Sigmoid colon (tissue), 7 donors: ENCODE measurements around the gene CDK14. TPM values are rescaled to one million over a fixed set of nuclear protein-coding genes. Genes with fewer than 3 reads are reported as not detected.

Experiments
- DNase-seq: peaks from one replicate; pipeline ENCODE4 v3.0.0-alpha.2; 2019
- H3K27ac ChIP-seq, 4 donors: fragments of 200-600 bp; sonication (generic); one replicate each; pipeline ENCODE4 v1.5.1; 2016 to 2019; ENCODE audit warnings: mild to moderate bottlenecking in 1 of 4
- H3K27me3 ChIP-seq, 3 donors: fragments of 200-600 bp; sonication (generic); one replicate each; pipeline ENCODE4 v1.5.1; 2019; ENCODE audit warnings: mild to moderate bottlenecking in 1 of 3
- H3K36me3 ChIP-seq, 4 donors: fragments of 200-600 bp; sonication (generic); one replicate each; pipeline ENCODE4 v1.5.1; 2016 to 2019
- H3K4me1 ChIP-seq, 4 donors: fragments of 200-600 bp; sonication (generic); one replicate each; pipeline ENCODE4 v1.5.1; 2017 to 2019
- H3K4me3 ChIP-seq, 4 donors: fragments of 200-600 bp; sonication (generic); one replicate each; pipeline ENCODE4 v1.5.1; 2017 to 2019; ENCODE audit warnings: mild to moderate bottlenecking in 2 of 4, moderate library complexity in 1 of 4
- H3K9me3 ChIP-seq, 4 donors: fragments of 200-600 bp in 3 of 4; sonication (generic) in 3 of 4; one replicate each; pipeline versions ENCODE4 v1.5.1 to v1.6.1; 2013 to 2019
- EP300 ChIP-seq, 4 donors: sonication (generic); formaldehyde crosslinking; IDR thresholded peaks; one replicate each; pipeline ENCODE4 v1.6.1; 2017; ENCODE audit warnings: antibody characterized with exemption in 4 of 4
- POLR2A ChIP-seq, 2 donors: fragments of 450-650 bp; IDR thresholded peaks; one replicate each; pipeline ENCODE4 v1.6.1; 2016; ENCODE audit warnings: antibody characterized with exemption in 2 of 2, mild to moderate bottlenecking in 2 of 2, moderate library complexity in 2 of 2
- POLR2AphosphoS5 ChIP-seq, 4 donors: sonication (generic); formaldehyde crosslinking; IDR thresholded peaks; one replicate each; pipeline ENCODE4 v1.6.1; 2017; ENCODE audit warnings: antibody characterized with exemption in 4 of 4
- WGBS, 2 donors: extraction: QIAGEN DNeasy Blood & Tissue Kit; methylation state at CpG; one replicate each; pipeline ENCODE4 v1.1.7; 2013; 5-methylcytosine and 5-hydroxymethylcytosine counted together
- intact Hi-C: fragments of 100-400 bp; cut with DNase I; formaldehyde crosslinking; loops from one replicate; pipeline ENCODE4 v1.15.1; 2023
- polyA plus RNA-seq, 3 donors: library from polyadenylated mRNA; stranded (reverse); fragments of 200-250 nt; gene quantifications; one replicate each; pipeline ENCODE4 v1.2.3, GENCODE V29; 2013
- total RNA-seq, 4 donors: library from RNA; depleted of rRNA; stranded (reverse); fragments of >200 nt; gene quantifications; one replicate each; pipeline ENCODE4 v1.1.0, GENCODE V29; 2016
- TF ChIP-seq, protein P1 (sequence below), 4 experiments: fragments of 450-650 bp in 3 of 4; fragments of 200-600 bp in 1 of 4; IDR thresholded peaks; one replicate each; pipeline ENCODE4 v1.5.1; 2016 to 2019; ENCODE audit warnings: antibody characterized with exemption in 4 of 4, mild to moderate bottlenecking in 3 of 4, moderate library complexity in 2 of 4
- donor health status: healthy with polysubstance abuse.
- donor health status: Bipolar disorder and iron deficiency.
- donor health status: healthy.

The CDK14 gene
- total and polyA plus RNA-seq, 7 donors: 0.92 to 19.3 (median 11.1) TPM

DNA sequence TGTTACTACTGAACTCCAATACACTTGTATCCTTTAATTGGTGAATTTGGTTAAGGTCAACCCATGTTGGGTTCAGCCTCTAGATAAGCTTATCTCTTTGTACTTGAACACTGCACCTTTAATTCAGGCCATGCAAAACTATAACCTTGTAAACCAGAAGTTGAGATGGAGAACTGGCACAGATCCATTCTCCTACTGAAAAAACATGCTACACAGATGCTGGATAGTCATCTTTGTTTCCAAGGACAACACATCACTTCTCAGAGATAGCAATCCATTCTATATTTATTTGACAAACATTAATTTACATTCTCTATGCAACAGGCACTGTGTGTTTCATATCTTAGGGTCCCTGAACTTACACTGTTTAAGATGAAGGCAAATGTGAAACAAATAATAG is 2.9 kb upstream of the CDK14 start:
- Histone ChIP-seq H3K27ac (no peak overlapping the region), H3K4me3 (no peak overlapping the region), H3K4me1 (peaks cover 0 to 13% (median 7%) of the 10 kb centered on the region in 4 donors), H3K27me3 (no peaks in the 10 kb centered on the region), H3K36me3 (no peaks in the 10 kb centered on the region), H3K9me3 (no peaks in the 10 kb centered on the region)
- intact Hi-C loops: loop anchor here (10.0 kb wide), 2 partner anchors 138 to 442 kb away; no protein-coding TSS in a partner anchor
- TF ChIP-seq POLR2A (IDR thresholded peaks at IDR 0.05) (no peak), EP300 (IDR thresholded peaks at IDR 0.05) (no peak), POLR2AphosphoS5 (IDR thresholded peaks at IDR 0.05) (no peak)
- TF ChIP-seq, protein P1, sequence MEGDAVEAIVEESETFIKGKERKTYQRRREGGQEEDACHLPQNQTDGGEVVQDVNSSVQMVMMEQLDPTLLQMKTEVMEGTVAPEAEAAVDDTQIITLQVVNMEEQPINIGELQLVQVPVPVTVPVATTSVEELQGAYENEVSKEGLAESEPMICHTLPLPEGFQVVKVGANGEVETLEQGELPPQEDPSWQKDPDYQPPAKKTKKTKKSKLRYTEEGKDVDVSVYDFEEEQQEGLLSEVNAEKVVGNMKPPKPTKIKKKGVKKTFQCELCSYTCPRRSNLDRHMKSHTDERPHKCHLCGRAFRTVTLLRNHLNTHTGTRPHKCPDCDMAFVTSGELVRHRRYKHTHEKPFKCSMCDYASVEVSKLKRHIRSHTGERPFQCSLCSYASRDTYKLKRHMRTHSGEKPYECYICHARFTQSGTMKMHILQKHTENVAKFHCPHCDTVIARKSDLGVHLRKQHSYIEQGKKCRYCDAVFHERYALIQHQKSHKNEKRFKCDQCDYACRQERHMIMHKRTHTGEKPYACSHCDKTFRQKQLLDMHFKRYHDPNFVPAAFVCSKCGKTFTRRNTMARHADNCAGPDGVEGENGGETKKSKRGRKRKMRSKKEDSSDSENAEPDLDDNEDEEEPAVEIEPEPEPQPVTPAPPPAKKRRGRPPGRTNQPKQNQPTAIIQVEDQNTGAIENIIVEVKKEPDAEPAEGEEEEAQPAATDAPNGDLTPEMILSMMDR (IDR thresholded peaks at IDR 0.05): no peak
- DNase-seq: no peak

DNA sequence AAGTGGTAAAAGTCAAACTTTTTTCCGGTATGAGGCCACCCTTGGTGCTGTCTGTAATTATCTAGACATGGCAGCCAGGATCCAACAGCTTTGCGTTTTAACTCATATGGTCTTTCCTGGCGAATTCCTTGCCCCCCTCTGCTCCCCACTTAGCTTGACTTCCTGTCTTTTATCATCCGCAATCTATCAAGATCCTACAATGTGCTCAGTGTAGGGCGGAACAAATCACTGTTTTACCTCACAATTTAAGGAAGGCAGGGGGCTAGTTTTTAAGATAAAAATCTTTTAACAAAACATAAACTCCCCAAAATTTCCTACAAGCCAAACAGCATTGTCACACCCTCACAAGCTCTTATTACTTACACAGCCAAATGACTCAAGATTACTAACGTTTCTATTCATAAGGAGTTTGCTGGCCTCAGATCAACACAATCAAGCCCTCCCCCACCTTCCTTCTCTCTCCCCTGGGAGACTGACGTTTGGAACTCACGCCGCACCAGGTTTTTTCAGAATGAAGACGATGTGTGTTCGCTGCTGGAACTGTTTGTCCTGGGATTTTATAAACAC is 1.3 kb upstream of the CDK14 start:
- DNase-seq: peak; percentile 77
- TF ChIP-seq POLR2AphosphoS5 (IDR thresholded peaks at IDR 0.05) (peak in 3 of 4 donors; percentile 12 to 53 (median 21)), EP300 (IDR thresholded peaks at IDR 0.05) (peak in 1 of 4 donors; percentile 25), POLR2A (IDR thresholded peaks at IDR 0.05) (no peak)
- TF ChIP-seq, protein P1 (IDR thresholded peaks at IDR 0.05): no peak
- intact Hi-C loops: loop anchor here (10.0 kb wide), 2 partner anchors 140 to 440 kb away; no protein-coding TSS in a partner anchor
- WGBS, 2 donors: 35 to 75% methylated on average over 11 of the region's 11 CpGs
- Histone ChIP-seq H3K4me3 (peak overlapping the region in 3 of 4 donors; percentile 60 to 74 (median 66)), H3K4me1 (peaks cover 0 to 21% (median 7%) of the 10 kb centered on the region in 4 donors), H3K27ac (peak overlapping the region; percentile 79 to 86 (median 85)), H3K27me3 (no peaks in the 10 kb centered on the region), H3K9me3 (no peaks in the 10 kb centered on the region), H3K36me3 (no peaks in the 10 kb centered on the region)

DNA sequence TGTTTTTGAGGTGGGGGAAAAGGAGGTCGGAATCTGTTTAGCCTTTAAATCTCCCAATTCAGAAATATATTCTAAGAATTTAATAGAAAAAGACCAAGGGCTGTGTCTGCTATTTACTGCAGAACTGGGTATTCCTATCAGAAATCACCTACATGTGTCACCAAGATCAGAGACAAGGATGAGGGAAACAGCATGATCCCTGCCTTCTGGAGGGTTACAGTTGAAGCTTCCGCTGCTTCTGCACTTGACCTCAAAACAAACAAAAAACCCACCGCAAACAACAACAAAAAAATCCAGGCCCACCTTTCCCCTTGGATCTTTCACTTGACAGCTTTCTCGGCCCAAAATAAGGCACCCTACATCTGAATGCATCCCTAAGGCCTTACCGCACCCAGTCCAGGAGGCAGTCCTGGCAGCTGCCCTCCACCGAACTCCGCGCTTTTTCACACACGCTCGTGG is 750 bp upstream of the CDK14 start:
- Histone ChIP-seq H3K4me1 (peaks cover 0 to 24% (median 7%) of the 10 kb centered on the region in 4 donors), H3K36me3 (no peaks in the 10 kb centered on the region), H3K27me3 (no peaks in the 10 kb centered on the region), H3K4me3 (peak overlapping the region; percentile 60 to 84 (median 70)), H3K9me3 (no peaks in the 10 kb centered on the region), H3K27ac (peak overlapping the region; percentile 79 to 86 (median 85))
- TF ChIP-seq EP300 (IDR thresholded peaks at IDR 0.05) (no peak), POLR2AphosphoS5 (IDR thresholded peaks at IDR 0.05) (no peak)
- DNase-seq: no peak
- WGBS, 2 donors: 20 to 24% methylated on average over 10 of the region's 10 CpGs
- intact Hi-C loops: loop anchor here (10.0 kb wide), 2 partner anchors 141 to 439 kb away; no protein-coding TSS in a partner anchor

DNA sequence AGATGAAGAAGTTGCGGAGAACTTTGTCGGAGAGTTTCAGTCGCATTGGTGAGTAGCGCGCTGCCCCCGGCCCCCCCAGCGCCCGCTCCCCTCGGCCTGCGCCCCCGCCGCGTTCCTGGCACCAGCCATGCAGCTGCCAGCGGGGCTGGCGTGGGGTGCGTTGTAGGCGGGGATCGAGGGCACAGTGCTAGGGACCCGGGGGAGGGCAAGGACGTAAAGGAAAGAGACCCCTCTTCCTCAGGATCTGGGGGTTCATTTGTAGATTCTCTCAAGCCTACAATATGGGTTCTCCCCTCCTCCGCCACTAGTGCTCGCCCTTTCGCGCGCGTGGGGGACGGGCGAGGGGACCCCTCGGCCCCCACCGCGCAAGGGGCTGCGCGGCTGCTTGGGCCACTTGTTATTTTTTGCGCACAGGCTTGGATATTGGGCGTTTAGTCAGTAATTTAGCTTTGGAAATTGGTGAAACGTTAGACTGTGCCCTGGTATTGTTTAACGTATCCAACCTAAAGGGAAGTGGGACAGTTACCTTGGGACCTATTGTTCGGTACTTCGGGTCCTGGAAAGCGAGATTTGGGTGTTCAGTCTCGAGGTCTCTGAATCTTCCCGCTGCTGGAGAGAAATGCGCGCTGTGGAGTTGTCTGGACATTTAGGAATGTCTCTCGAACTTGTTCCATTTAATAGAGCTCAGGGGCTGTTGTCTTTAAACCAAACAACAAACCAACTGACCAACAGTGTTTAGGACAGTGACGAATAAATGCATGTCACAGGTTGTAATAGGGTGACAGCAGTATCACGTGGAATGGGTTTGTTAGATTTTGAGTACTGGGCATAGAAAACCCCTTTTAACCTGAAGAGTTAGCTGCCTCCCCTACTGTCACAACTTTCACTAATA is 796 bp downstream of the CDK14 start:
- 1% methylated on average over 47 of the region's 47 CpGs for WGBS, 2 donors
- DNase-seq: no peak
- Histone ChIP-seq H3K4me1 (peaks cover 0 to 24% (median 7%) of the 10 kb centered on the region in 4 donors), H3K36me3 (no peaks in the 10 kb centered on the region), H3K27me3 (no peaks in the 10 kb centered on the region), H3K27ac (peak overlapping the region; percentile 79 to 86 (median 85)), H3K4me3 (peak overlapping the region; percentile 60 to 84 (median 70)), H3K9me3 (no peaks in the 10 kb centered on the region)
- intact Hi-C loops: loop anchor here (10.0 kb wide), 2 partner anchors 142 to 438 kb away; no protein-coding TSS in a partner anchor
- TF ChIP-seq POLR2A (IDR thresholded peaks at IDR 0.05): no peak
- no peak for TF ChIP-seq POLR2AphosphoS5 (IDR thresholded peaks at IDR 0.05)
- no peak for TF ChIP-seq EP300 (IDR thresholded peaks at IDR 0.05)

DNA sequence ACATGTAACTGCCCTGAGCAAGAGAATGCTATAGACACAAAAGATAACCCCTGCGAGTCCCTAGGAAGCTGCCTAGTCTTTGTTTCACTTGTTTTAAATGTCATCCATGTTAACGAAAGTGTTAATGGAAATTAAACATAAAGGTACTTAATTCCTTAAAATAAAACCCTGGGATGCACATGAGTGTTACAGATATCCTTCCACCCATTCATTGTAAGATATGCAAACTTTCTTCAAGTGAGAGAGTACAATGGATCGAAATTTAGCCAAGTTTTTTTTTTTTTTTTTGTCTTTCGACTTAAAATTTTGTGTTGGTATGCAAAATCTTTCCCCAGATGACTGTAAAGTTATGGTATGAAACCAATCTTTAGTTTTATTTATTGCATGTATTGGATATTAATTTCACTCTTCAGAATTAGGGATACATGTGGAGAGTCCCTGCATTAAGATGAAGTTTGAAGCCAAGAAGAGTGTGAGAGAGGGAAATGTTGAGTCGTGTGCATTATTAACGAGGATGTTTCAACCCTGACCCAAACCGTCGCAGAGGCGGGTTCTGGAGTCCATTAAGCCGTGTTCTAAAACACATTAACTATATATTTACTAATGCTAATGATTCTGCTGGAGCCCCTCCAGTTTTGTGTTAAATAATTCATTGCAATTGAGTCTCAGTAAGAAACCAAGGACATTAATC is 1.6 kb downstream of the CDK14 start:
- H3K27me3 ChIP-seq: no peaks in the 10 kb centered on the region
- no peak for TF ChIP-seq POLR2AphosphoS5 (IDR thresholded peaks at IDR 0.05)
- TF ChIP-seq, protein P1 (IDR thresholded peaks at IDR 0.05): no peak
- TF ChIP-seq POLR2A (IDR thresholded peaks at IDR 0.05): no peak
- no peak for TF ChIP-seq EP300 (IDR thresholded peaks at IDR 0.05)
- intact Hi-C loops: loop anchor here (10.0 kb wide), 2 partner anchors 143 to 437 kb away; no protein-coding TSS in a partner anchor
- peak overlapping the region in 2 of 4 donors; percentile 85 to 86 for H3K27ac ChIP-seq
- no peaks in the 10 kb centered on the region for H3K36me3 ChIP-seq
- no peak for DNase-seq
- peak overlapping the region; percentile 60 to 84 (median 70) for H3K4me3 ChIP-seq
- 58 to 73% methylated on average over 10 of the region's 10 CpGs for WGBS, 2 donors
- H3K9me3 ChIP-seq: no peaks in the 10 kb centered on the region
- H3K4me1 ChIP-seq: peaks cover 0 to 24% (median 7%) of the 10 kb centered on the region in 4 donors
